HEK293 (cell line): ENCODE measurements around the gene ATP4A.

ENCODE experiments used
- CTCF ChIA-PET: fragments of 350-600 bp; formaldehyde crosslinking; extraction: SDS; loops from one replicate; lab custom pipeline; 2021; ENCODE audit warnings: antibody characterized with exemption; lab: Yijun Ruan, JAX
- POLR2A ChIA-PET: fragments of 300-600 bp; formaldehyde crosslinking; extraction: SDS; loops from one replicate; lab custom pipeline; 2020; ENCODE audit warnings: antibody characterized with exemption, inconsistent platforms; lab: Yijun Ruan, JAX
- H3K27ac ChIP-seq: fragments of 200-500 bp; sonication (Bioruptor generic); 2 replicates; pipeline ENCODE4 v1.5.1; 2014; ENCODE audit warnings: low read depth, low read length, control low read depth, inconsistent platforms; ENCODE audit errors: extremely low read depth
- H3K36me3 ChIP-seq, 2 experiments: fragments of 200-500 bp in 1 of 2; sonication (Bioruptor generic) in 1 of 2; 1 replicate in 1 of 2; 2 replicates in 1 of 2; pipeline ENCODE4 v1.5.1; 2014 to 2017; ENCODE audit warnings: inconsistent platforms in 2 of 2, low read length in 2 of 2; ENCODE audit not compliant: control insufficient read depth in 2 of 2, insufficient read depth in 1 of 2
- H3K4me1 ChIP-seq: fragments of 200-500 bp; sonication (Bioruptor generic); 2 replicates; pipeline ENCODE4 v1.5.1; 2014; ENCODE audit warnings: mild to moderate bottlenecking, low read length, inconsistent platforms; ENCODE audit not compliant: control insufficient read depth, insufficient read depth
- H3K4me3 ChIP-seq: 2 replicates; pipeline ENCODE4 v1.5.1; 2011; ENCODE audit warnings: low read depth, mild to moderate bottlenecking, control low read depth, low read length, moderate library complexity
- H3K9me3 ChIP-seq: fragments of 200-500 bp; sonication (Bioruptor generic); 2 replicates; pipeline ENCODE4 v1.5.1; 2014; ENCODE audit warnings: low read depth, low read length, inconsistent platforms; ENCODE audit not compliant: control insufficient read depth, insufficient read depth
- CTCF ChIP-seq: fragments of 450-650 bp; formaldehyde crosslinking; IDR thresholded peaks from 2 replicates; pipeline ENCODE4 v1.5.1; 2016; ENCODE audit warnings: missing biosample characterization, missing genetic modification characterization
- EGR2 ChIP-seq: fragments of 450-650 bp; formaldehyde crosslinking; IDR thresholded peaks from 2 replicates; pipeline ENCODE4 v1.5.1; 2016; ENCODE audit warnings: low read depth, missing biosample characterization, missing genetic modification characterization
- ELK4 ChIP-seq: IDR thresholded peaks from 2 replicates; pipeline ENCODE4 v1.6.1; 2011; ENCODE audit warnings: mild to moderate bottlenecking, low read depth, low read length, borderline replicate concordance
- HOXA7 ChIP-seq: sonication (generic); formaldehyde crosslinking; IDR thresholded peaks from 2 replicates; pipeline ENCODE4 v1.8.1; 2022; ENCODE audit warnings: missing genetic modification reagents, borderline replicate concordance
- KLF7 ChIP-seq: fragments of 450-650 bp; formaldehyde crosslinking; IDR thresholded peaks from 2 replicates; pipeline ENCODE4 v1.5.1; 2016; ENCODE audit warnings: missing biosample characterization, missing genetic modification characterization, borderline replicate concordance
- MEIS1 ChIP-seq: sonication (generic); formaldehyde crosslinking; IDR thresholded peaks from 2 replicates; pipeline ENCODE4 v1.8.1; 2022; ENCODE audit warnings: missing genetic modification reagents, mild to moderate bottlenecking, borderline replicate concordance
- ZBTB17 ChIP-seq: fragments of 450-650 bp; formaldehyde crosslinking; IDR thresholded peaks from 2 replicates; pipeline ENCODE4 v1.5.1; 2016; ENCODE audit warnings: missing biosample characterization, missing genetic modification characterization
- ZIC2 ChIP-seq: fragments of 450-650 bp; formaldehyde crosslinking; IDR thresholded peaks from 2 replicates; pipeline ENCODE4 v1.5.1; 2016; ENCODE audit warnings: missing biosample characterization, missing genetic modification characterization
- ZNF202 ChIP-seq: fragments of 450-650 bp; formaldehyde crosslinking; IDR thresholded peaks from 2 replicates; pipeline ENCODE4 v1.5.1; 2016; ENCODE audit warnings: missing biosample characterization, missing genetic modification characterization, borderline replicate concordance
- ZNF214 ChIP-seq: fragments of 450-650 bp; formaldehyde crosslinking; IDR thresholded peaks from 2 replicates; pipeline ENCODE4 v1.5.1; 2017; ENCODE audit warnings: missing biosample characterization, mild to moderate bottlenecking, missing genetic modification characterization, borderline replicate concordance
- ZNF335 ChIP-seq: fragments of 450-650 bp; formaldehyde crosslinking; conservative IDR thresholded peaks from 2 replicates; pipeline ENCODE4 v1.5.1; 2016; ENCODE audit warnings: missing biosample characterization, missing genetic modification characterization
- ZNF362 ChIP-seq: fragments of 450-650 bp; formaldehyde crosslinking; IDR thresholded peaks from 2 replicates; pipeline ENCODE4 v1.5.1; 2016; ENCODE audit warnings: missing biosample characterization, missing genetic modification characterization
- ZNF398 ChIP-seq: fragments of 450-650 bp; formaldehyde crosslinking; IDR thresholded peaks from 2 replicates; pipeline ENCODE4 v1.5.1; 2017; ENCODE audit warnings: missing biosample characterization, missing genetic modification characterization
- ZNF433 ChIP-seq: fragments of 450-650 bp; formaldehyde crosslinking; IDR thresholded peaks from 2 replicates; pipeline ENCODE4 v1.5.1; 2016; ENCODE audit warnings: missing biosample characterization, missing genetic modification characterization, low read depth
- ZNF473 ChIP-seq: fragments of 450-650 bp; formaldehyde crosslinking; IDR thresholded peaks from 2 replicates; pipeline ENCODE4 v1.5.1; 2017; ENCODE audit warnings: missing biosample characterization, missing genetic modification characterization
- ZNF514 ChIP-seq: fragments of 450-650 bp; formaldehyde crosslinking; IDR thresholded peaks from 2 replicates; pipeline ENCODE4 v1.5.1; 2016; ENCODE audit warnings: missing biosample characterization, missing genetic modification characterization
- ZNF623 ChIP-seq: fragments of 450-650 bp; formaldehyde crosslinking; IDR thresholded peaks from 2 replicates; pipeline ENCODE4 v1.5.1; 2016; ENCODE audit warnings: missing biosample characterization, missing genetic modification characterization
- TF ChIP-seq, protein P1 (sequence below): fragments of 450-650 bp; formaldehyde crosslinking; IDR thresholded peaks from 2 replicates; pipeline ENCODE4 v1.5.1; 2016; ENCODE audit warnings: missing biosample characterization, missing genetic modification characterization

The ATP4A gene

DNA sequence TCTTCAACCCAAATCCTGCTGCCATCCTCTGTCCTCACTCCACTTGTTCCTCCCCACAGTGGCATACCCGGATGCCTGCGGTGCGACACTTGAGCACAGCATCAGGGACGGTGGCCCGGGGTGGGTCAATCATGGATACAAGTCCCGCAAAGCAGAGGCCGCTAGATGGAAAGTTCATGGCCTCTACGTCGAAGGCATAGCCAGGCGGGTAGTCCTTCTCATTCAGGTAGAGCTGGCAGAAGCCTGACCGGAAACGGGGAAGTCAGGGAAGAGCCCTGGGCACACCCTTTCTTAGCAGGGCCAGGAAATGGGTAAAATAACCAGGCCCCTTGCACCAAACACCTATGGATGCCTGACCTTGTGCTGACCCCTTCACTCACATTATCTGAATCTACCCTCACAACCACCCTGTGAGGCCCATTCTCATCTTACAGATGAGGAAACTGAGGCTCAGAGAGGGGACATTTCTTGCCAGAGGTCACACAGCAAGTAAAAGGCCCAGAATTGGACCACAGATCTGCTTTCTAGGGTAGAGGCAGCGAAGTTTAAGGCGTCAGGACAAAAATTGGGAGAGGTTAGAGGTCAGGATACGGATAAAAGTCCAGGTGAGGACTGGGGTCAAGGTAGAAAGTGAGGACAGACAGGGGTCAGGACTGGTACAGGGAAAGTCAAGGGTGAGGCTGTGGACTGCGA is 6.5 kb downstream of the ATP4A start:
- no peaks in the 10 kb centered on the region; the same call in 1 of the 2 replicates for H3K9me3 ChIP-seq
- TF ChIP-seq KLF7 (tag by site-specific recombination) (no peak), MEIS1 (no peak), ZNF362 (no peak), ZNF473 (no peak), CTCF (tag by site-specific recombination) (no peak), HOXA7 (CRISPR knock-in tag) (no peak)
- no peak overlapping the region for H3K4me3 ChIP-seq
- peaks cover 10% of the 10 kb centered on the region for H3K4me1 ChIP-seq
- no peak overlapping the region for H3K27ac ChIP-seq
- CTCF ChIA-PET = interaction anchor here (0.6 to 4.7 kb wide), 21 partner anchors 9 to 375 kb away, joined by 3 to 53 read pairs (median 5); partner anchors contain the start of genes COX6B1 and HAUS5
- H3K36me3 ChIP-seq = no peaks in the 10 kb centered on the region
- POLR2A ChIA-PET = interaction anchor here (0.6 to 2.1 kb wide), 9 partner anchors 8 to 188 kb away, joined by 3 to 12 read pairs (median 5); partner anchors contain the start of genes COX6B1, HAUS5, PSENEN and U2AF1L4

GRCh38 chr19:35556025-35556590 is 7.3 kb downstream of the ATP4A start:
- TF ChIP-seq EGR2 (tag by site-specific recombination) = no peak
- TF ChIP-seq ZBTB17 (tag by site-specific recombination) = 0 out of 2 replicates have a peak, but pooled peaks have one; percentile 5
- TF ChIP-seq ZNF335 (tag by site-specific recombination) = 0 out of 2 replicates have a peak, but pooled peaks have one; percentile 9
- TF ChIP-seq ZIC2 (tag by site-specific recombination) = peak; percentile 28; the same call in 1 of the 2 replicates
- TF ChIP-seq ZNF623 (tag by site-specific recombination) = peak; percentile 100
- no peak for TF ChIP-seq ZNF202
- CTCF ChIA-PET = interaction anchor here (0.6 to 4.7 kb wide), 43 partner anchors 8 to 645 kb away, joined by 3 to 53 read pairs (median 4); partner anchors contain the start of genes COX6B1 and HAUS5
- POLR2A ChIA-PET = interaction anchor here (0.8 to 2.1 kb wide), 3 partner anchors 10 to 56 kb away, joined by 3 to 8 read pairs (median 4); partner anchors contain the start of gene HAUS5
- Histone ChIP-seq H3K36me3 (no peaks in the 10 kb centered on the region), H3K9me3 (no peaks in the 10 kb centered on the region; the same call in 1 of the 2 replicates), H3K4me3 (no peak overlapping the region), H3K4me1 (peaks cover 10% of the 10 kb centered on the region), H3K27ac (no peak overlapping the region; the same call in 1 of the 2 replicates)

- Histone ChIP-seq H3K9me3 (no peaks in the 10 kb centered on the region; the same call in 1 of the 2 replicates), H3K4me3 (no peak overlapping the region), H3K36me3 (peaks cover 0 to 5% of the 10 kb centered on the region in 2 experiments; a peak in 1 of 3 replicates), H3K27ac (no peak overlapping the region), H3K4me1 (peaks cover 10% of the 10 kb centered on the region)
- ChIA-PET CTCF (interaction anchor here (0.6 to 4.7 kb wide), 41 partner anchors 7 to 644 kb away, joined by 3 to 53 read pairs (median 4); partner anchors contain the start of genes COX6B1 and HAUS5), POLR2A (interaction anchor here (0.8 to 0.9 kb wide), 2 partner anchors 9 to 57 kb away, joined by 3 to 4 read pairs; partner anchors contain the start of gene HAUS5)
- TF ChIP-seq, protein P1, sequence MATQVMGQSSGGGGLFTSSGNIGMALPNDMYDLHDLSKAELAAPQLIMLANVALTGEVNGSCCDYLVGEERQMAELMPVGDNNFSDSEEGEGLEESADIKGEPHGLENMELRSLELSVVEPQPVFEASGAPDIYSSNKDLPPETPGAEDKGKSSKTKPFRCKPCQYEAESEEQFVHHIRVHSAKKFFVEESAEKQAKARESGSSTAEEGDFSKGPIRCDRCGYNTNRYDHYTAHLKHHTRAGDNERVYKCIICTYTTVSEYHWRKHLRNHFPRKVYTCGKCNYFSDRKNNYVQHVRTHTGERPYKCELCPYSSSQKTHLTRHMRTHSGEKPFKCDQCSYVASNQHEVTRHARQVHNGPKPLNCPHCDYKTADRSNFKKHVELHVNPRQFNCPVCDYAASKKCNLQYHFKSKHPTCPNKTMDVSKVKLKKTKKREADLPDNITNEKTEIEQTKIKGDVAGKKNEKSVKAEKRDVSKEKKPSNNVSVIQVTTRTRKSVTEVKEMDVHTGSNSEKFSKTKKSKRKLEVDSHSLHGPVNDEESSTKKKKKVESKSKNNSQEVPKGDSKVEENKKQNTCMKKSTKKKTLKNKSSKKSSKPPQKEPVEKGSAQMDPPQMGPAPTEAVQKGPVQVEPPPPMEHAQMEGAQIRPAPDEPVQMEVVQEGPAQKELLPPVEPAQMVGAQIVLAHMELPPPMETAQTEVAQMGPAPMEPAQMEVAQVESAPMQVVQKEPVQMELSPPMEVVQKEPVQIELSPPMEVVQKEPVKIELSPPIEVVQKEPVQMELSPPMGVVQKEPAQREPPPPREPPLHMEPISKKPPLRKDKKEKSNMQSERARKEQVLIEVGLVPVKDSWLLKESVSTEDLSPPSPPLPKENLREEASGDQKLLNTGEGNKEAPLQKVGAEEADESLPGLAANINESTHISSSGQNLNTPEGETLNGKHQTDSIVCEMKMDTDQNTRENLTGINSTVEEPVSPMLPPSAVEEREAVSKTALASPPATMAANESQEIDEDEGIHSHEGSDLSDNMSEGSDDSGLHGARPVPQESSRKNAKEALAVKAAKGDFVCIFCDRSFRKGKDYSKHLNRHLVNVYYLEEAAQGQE = no peak
- TF ChIP-seq ELK4 (no peak), ZNF514 (tag by site-specific recombination) (no peak), ZBTB17 (tag by site-specific recombination) (peak; percentile 47; the same call in 1 of the 2 replicates), ZNF433 (no peak), ZNF214 (tag by site-specific recombination) (no peak), ZNF398 (tag by site-specific recombination) (no peak)
Measured at GRCh38 chr19:35555301-35556005, 8.0 kb downstream of the ATP4A start.
